Breast epithelium (tissue), 3 donors: ENCODE results near the gene SIVA1.

Experiments used
- CTCF ChIP-seq, 3 donors: fragments of 450-650 bp; IDR thresholded peaks; one replicate each; pipeline ENCODE4 v1.5.1; 2016 to 2017; ENCODE audit warnings: antibody characterized with exemption in 3 of 3, mild to moderate bottlenecking in 3 of 3, moderate library complexity in 3 of 3
- POLR2A ChIP-seq: fragments of 450-650 bp; IDR thresholded peaks from one replicate; pipeline ENCODE4 v1.6.1; 2016; ENCODE audit warnings: antibody characterized with exemption, mild to moderate bottlenecking, moderate library complexity
- POLR2AphosphoS5 ChIP-seq, 3 donors: sonication (generic); formaldehyde crosslinking; IDR thresholded peaks; one replicate each; pipeline ENCODE4 v1.6.1; 2017; ENCODE audit warnings: antibody characterized with exemption in 3 of 3

- no peak for TF ChIP-seq CTCF (IDR thresholded peaks at IDR 0.05)
- TF ChIP-seq POLR2AphosphoS5 (IDR thresholded peaks at IDR 0.05), result no peak
- TF ChIP-seq POLR2A, result no peak
These were observed 43.7 kb downstream of the SIVA1 start for GRCh38 chr14:104796687-104797081.
